GM18867 (cell line): ENCODE measurements around the gene HOXB5.

Source experiments
- ATAC-seq: cut with Tn5 transposase; IDR thresholded peaks from one replicate; pipeline ENCODE4 v1.9.1; 2021; ENCODE audit warnings: mild to moderate bottlenecking, moderate library complexity; ENCODE audit not compliant: unreplicated experiment

HOXB5 gene

DNA sequence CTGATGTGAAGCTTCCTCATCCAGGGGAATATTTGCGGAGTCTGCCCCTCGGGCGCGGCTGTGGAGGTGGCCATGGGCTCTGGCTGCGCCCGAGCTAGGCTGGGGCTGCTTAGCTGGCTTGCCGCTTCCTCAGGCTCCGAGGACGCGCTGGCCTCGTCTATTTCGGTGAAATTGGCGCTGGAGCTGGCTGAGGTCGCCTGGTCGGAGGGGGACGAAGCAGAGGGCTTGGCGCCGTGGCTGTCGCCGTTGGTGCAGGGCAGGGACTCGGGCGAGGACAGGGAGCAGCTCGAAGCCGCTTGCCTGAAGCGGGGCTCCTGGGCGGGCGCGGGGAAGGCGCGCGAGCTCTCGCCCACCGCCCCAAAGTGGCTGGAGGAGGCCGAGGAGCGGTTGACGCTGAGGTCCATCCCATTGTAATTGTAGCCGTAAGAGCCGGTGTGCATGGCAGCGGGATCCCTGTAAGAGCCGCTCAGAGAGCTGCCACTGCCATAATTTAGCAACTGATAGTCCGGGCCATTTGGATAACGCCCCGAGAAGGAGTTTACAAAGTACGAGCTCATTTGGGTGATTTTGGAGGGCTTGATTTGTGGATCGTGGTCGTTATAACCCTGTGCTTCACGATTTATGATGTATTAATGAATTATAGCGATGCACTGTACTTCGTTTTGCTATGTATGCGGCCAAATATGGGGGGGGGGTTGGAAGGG is at the start of gene HOXB5:
Gene HOXB5 (minus strand): TSS at position 654 of the 704 bp plus-strand sequence. CDS start 97 bp downstream, at position 557.
- no peak for ATAC-seq

DNA sequence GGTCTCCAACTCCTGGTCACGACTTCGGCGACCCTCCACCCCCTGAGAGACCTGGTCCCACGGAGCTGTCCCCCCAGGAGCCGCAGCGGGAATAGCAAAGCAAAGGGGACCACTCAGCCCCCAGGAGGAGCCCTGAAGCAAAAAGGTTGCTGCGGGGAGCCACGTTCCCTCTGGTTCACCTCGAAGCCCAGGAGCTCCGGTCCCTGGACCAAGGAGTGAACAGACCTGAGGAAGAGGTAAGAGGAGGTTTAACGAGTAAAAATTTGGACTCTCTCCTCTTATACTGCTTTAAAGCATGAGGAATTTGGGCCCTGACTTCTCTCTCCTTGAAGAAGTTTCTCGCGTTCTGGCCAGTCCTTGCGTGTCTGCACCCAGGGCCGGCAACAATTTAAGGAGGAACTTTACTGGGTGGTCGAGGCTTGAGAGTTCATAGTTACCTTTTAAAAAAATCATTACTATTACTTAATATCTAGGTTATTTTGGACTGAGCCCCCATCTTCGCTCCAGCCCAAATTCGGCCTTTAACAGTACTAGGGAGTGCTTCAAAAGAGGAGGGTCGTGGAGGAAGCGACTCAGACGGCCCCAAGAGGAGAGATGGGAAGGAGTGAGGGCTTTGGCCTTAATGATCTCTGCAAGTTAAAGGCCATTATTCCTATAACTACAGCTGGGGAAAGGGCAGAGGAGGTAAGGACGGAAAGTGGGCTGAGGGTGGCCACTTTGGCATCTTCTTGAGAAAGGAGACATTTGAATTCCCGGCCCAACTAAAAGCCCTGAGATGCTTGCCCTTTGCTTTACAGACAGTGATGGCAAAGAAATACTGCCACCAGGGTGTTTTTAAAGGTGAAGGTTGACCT is 49.5 kb upstream of the HOXB5 start:
- ATAC-seq: no peak

GRCh38 chr17:48642059-48642842 is 48.7 kb upstream of the HOXB5 start:
- no peak for ATAC-seq

- ATAC-seq: no peak
These were observed 48.0 kb upstream of the HOXB5 start for GRCh38 chr17:48641541-48642058.

GRCh38 chr17:48640858-48641180 is 47.2 kb upstream of the HOXB5 start:
- ATAC-seq: no peak

DNA sequence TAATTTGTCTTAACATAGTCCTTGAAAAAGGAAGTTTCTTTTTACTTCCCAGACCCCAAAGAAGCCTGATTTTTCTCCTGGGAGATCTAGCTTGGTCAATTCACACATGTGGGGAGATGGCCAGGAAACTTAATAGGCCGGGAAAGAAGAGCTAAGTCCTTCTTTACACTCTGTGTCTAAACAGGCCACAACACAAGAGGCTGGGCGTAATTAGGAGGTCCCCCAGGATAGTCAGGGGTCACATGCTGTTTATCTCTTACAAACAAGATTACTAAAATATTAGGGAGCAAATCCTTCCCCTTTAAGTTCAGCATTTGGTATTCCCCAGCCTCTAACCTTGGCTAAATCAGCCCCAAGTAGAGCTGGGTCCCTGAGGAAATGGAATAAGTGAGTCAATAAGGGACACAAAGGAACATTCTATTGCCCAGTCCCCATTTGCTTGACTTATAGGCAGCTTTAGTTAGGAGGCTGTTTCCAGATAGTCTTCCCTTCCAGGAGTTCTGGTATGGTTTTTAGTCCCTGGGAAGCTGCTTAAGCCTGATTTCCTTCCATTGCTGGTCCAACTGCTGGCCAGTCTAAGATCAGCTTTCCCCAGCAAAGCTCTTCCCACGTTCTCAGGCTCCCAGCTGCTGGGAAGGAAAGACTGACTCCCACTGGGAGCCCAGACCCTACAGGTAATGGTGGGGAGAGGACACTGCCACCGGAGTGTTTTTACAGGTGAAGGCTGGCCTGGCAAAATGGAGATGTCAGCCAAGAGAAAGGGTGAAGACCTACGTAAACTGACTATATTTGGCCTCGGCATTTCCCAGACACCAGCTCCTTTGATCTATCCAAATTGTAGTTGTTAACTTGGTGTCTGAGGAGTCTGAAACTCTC is 46.6 kb upstream of the HOXB5 start:
- no peak for ATAC-seq

DNA sequence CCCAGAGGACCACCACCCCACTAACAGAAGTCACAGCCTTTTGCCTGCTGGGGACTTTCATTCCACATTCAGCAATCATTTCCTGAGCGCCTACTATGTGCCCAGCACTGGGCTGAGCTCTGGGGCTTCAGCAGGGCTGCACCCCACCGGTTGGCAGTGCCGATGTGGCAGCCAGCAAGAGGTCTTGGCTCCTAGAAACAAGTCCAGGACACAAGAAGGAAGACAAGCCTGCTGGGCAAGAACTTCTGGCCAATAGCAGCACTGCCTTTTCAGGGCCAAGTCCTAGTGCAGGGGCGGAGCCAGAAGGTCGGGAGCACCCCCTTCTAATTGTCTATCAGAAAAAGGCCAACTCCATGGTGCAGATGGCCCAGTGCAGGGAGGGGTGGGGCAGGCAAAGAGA is 45.6 kb upstream of the HOXB5 start:
- ATAC-seq: no peak

GRCh38 chr17:48637323-48638260 is 44.0 kb upstream of the HOXB5 start:
- ATAC-seq: no peak

- no peak for ATAC-seq
These were observed 42.8 kb upstream of the HOXB5 start for GRCh38 chr17:48636177-48637018.

- no peak for ATAC-seq
These were observed 41.1 kb upstream of the HOXB5 start for GRCh38 chr17:48634493-48635208.

DNA sequence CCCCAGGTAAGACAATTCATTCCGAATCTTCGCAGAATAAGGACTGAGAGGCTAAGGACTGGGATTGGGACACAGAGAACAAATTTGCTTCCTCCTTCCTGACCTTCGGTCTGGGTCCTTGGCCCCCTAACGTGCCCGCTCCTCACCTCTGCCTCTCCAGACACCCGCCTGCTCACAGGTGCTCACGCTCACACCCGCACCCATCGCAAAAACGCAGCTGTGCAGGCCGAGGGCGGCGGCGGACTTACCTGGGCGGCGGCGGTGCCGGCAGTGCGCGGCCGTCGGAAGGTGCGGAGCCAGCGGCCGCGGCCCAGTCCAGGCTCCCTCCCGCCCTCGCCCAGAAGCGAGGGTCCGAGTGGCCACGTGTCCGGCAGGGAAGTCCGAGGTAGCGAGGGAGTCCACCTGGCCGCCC is 39.7 kb upstream of the HOXB5 start:
- no peak for ATAC-seq

DNA sequence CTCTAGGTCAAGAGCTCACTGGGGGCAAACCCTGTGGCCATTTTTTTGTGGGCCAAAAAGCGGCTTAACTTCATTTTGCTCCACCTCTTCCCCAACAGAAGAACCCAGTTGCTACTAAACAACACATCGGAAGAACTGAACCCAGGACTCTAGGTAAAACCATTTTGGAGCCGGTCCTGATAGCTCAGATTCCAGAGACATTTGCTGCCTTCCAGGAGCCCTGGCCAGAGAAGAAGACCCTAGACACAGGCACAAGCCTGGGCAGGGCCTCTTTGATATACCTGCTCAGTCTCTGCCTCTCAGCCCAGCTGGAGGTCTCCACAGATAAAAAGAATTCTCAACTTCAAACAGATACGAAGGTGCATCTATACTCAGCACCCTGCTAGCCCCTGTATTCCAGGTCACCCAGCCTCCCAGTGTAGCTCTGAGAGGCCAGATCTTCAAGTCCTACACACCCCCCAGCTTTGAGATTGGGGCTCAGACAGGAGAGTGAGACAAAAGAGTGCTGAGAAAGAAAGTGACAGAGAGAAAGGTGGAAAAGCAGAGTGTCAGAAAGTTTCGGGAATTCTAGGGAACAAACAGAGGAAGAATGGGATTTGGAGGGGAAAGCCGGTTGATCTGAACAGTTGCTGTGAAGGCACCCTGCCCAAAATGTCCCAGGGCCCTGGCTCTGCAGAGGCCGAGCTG is 39.1 kb upstream of the HOXB5 start:
- ATAC-seq: no peak

- ATAC-seq: no peak
These were observed 38.4 kb upstream of the HOXB5 start for GRCh38 chr17:48631693-48632578.

GRCh38 chr17:48630925-48631692 is 37.5 kb upstream of the HOXB5 start:
- ATAC-seq: no peak
